Keratinocyte (primary cell): ENCODE measurements around the gene DHRS12.

Source experiments
- EZH2 ChIP-seq: IDR thresholded peaks from one replicate; pipeline ENCODE4 v1.6.1; 2012; ENCODE audit warnings: inconsistent platforms, mild to moderate bottlenecking, low read length, moderate library complexity
- TF ChIP-seq, protein P1 (sequence below), 3 experiments: IDR thresholded peaks in 1 of 3; conservative IDR thresholded peaks in 1 of 3; optimal IDR thresholded peaks in 1 of 3; 2 replicates in 2 of 3; 3 replicates in 1 of 3; pipeline versions ENCODE3 to v1.5.1; 2011; ENCODE audit warnings: low read length in 3 of 3, mild to moderate bottlenecking in 3 of 3, moderate library complexity in 2 of 3, control low read depth in 1 of 3, inconsistent platforms in 1 of 3; ENCODE audit not compliant: insufficient read depth in 2 of 3; ENCODE audit errors: extremely low read depth in 1 of 3

DNA sequence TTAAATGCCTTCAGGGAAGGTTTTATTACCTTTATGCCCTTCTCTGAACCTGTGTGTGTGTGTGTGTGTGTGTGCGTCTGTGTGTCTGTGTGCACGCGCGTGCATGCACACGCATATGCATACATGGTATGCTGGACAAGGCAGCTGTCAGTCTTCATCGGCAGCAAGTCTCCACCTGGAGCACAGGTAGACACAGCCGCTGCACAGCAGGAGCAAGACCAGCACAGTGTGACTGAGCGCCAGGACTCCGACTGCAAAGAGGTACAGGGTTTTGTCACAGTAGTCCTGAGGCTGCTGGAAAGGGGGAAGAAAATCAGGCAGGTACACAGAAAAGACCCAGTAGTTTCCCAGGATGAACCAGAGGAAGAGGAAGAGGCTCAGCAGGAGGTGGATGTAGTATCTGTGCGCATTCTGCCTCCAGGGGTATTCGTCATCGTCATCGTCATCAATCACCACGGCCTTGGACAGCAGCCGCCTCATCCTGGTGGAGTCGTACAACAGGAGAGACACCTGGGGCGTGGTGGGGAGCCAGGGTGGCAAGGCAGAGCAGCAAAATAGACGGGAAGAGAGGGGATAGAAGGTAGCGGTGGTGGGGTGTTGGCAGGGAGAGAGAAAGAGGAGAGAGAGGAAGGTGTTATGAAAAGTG, 12.8 kb upstream of the DHRS12 start:
- TF ChIP-seq, protein P1, sequence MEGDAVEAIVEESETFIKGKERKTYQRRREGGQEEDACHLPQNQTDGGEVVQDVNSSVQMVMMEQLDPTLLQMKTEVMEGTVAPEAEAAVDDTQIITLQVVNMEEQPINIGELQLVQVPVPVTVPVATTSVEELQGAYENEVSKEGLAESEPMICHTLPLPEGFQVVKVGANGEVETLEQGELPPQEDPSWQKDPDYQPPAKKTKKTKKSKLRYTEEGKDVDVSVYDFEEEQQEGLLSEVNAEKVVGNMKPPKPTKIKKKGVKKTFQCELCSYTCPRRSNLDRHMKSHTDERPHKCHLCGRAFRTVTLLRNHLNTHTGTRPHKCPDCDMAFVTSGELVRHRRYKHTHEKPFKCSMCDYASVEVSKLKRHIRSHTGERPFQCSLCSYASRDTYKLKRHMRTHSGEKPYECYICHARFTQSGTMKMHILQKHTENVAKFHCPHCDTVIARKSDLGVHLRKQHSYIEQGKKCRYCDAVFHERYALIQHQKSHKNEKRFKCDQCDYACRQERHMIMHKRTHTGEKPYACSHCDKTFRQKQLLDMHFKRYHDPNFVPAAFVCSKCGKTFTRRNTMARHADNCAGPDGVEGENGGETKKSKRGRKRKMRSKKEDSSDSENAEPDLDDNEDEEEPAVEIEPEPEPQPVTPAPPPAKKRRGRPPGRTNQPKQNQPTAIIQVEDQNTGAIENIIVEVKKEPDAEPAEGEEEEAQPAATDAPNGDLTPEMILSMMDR (optimal IDR thresholded peaks at IDR 0.05 in 1 of 3, IDR thresholded peaks at IDR 0.05 in 1 of 3, conservative IDR thresholded peaks at IDR 0.05 in 1 of 3; ENCODE audit: extremely low read depth in 1 of 3, insufficient read depth in 2 of 3, low read length in 3 of 3): no peak
- TF ChIP-seq EZH2: no peak
